Trophoblast cell (in vitro differentiated cells and primary cell): ENCODE results near the gene RSU1.

Source experiments
- DNase-seq, 2 donors: peaks; one replicate each; pipeline ENCODE4 v3.0.0-alpha.2; 2016
- H2AFZ ChIP-seq: 2 replicates; pipeline ENCODE4 v1.6.1; 2013; ENCODE audit warnings: low read length, moderate library complexity, mild to moderate bottlenecking; ENCODE audit not compliant: insufficient read depth, poor library complexity
- H2AK5ac ChIP-seq: 2 replicates; pipeline ENCODE4 v1.6.1; 2013; ENCODE audit warnings: mild to moderate bottlenecking, low read length
- H2BK120ac ChIP-seq: 2 replicates; pipeline ENCODE4 v1.6.1; 2013; ENCODE audit warnings: low read length, mild to moderate bottlenecking, moderate library complexity; ENCODE audit not compliant: insufficient read depth, poor library complexity
- H2BK12ac ChIP-seq: 2 replicates; pipeline ENCODE4 v1.6.1; 2013; ENCODE audit warnings: mild to moderate bottlenecking, low read length, moderate library complexity
- H2BK5ac ChIP-seq: 2 replicates; pipeline ENCODE4 v1.6.1; 2013; ENCODE audit warnings: low read length, low read depth, moderate library complexity, mild to moderate bottlenecking; ENCODE audit not compliant: poor library complexity
- H3K14ac ChIP-seq: 2 replicates; pipeline ENCODE4 v1.6.1; 2013; ENCODE audit warnings: mild to moderate bottlenecking, low read length
- H3K18ac ChIP-seq: 2 replicates; pipeline ENCODE4 v1.6.1; 2013; ENCODE audit warnings: mild to moderate bottlenecking, low read length
- H3K23ac ChIP-seq: 2 replicates; pipeline ENCODE4 v1.6.1; 2013; ENCODE audit warnings: low read length
- H3K27ac ChIP-seq: 2 replicates; pipeline ENCODE4 v1.5.1; 2013; ENCODE audit warnings: low read depth, mild to moderate bottlenecking, inconsistent platforms, low read length, moderate library complexity
- H3K27me3 ChIP-seq: 2 replicates; pipeline ENCODE4 v1.6.1; 2013; ENCODE audit warnings: inconsistent platforms, mild to moderate bottlenecking, low read length, moderate library complexity; ENCODE audit not compliant: insufficient read depth
- H3K36me3 ChIP-seq, 2 experiments: 1 replicate in 1 of 2; 2 replicates in 1 of 2; pipeline ENCODE4 v1.6.1; 2013; ENCODE audit warnings: low read length in 2 of 2, mild to moderate bottlenecking in 2 of 2, moderate library complexity in 1 of 2; ENCODE audit not compliant: insufficient read depth in 2 of 2, control insufficient read depth in 1 of 2
- H3K4ac ChIP-seq: 2 replicates; pipeline ENCODE4 v1.6.1; 2013; ENCODE audit warnings: low read depth, mild to moderate bottlenecking, low read length, moderate library complexity
- H3K4me1 ChIP-seq, 2 experiments: 1 replicate in 1 of 2; 2 replicates in 1 of 2; pipeline ENCODE4 v1.6.1; 2013; ENCODE audit warnings: low read length in 2 of 2, mild to moderate bottlenecking in 2 of 2, moderate library complexity in 1 of 2; ENCODE audit not compliant: insufficient read depth in 2 of 2, control insufficient read depth in 1 of 2
- H3K4me2 ChIP-seq: 2 replicates; pipeline ENCODE4 v1.6.1; 2013; ENCODE audit warnings: inconsistent platforms, mild to moderate bottlenecking, low read length, moderate library complexity
- H3K4me3 ChIP-seq: 2 replicates; pipeline ENCODE4 v1.5.1; 2013; ENCODE audit warnings: mild to moderate bottlenecking, low read depth, low read length, inconsistent platforms
- H3K79me1 ChIP-seq: one replicate; pipeline ENCODE4 v1.6.1; 2013; ENCODE audit warnings: low read length
- H3K79me2 ChIP-seq: 2 replicates; pipeline ENCODE4 v1.6.1; 2013; ENCODE audit warnings: low read length, mild to moderate bottlenecking; ENCODE audit not compliant: control insufficient read depth, insufficient read depth, poor library complexity
- H3K9ac ChIP-seq: 2 replicates; pipeline ENCODE4 v1.6.1; 2013; ENCODE audit warnings: mild to moderate bottlenecking, low read length
- H3K9me3 ChIP-seq: 2 replicates; pipeline ENCODE4 v1.6.1; 2013; ENCODE audit warnings: low read depth, mild to moderate bottlenecking, control low read depth, inconsistent platforms, low read length; ENCODE audit not compliant: insufficient read depth
- H4K12ac ChIP-seq: 2 replicates; pipeline ENCODE4 v1.6.1; 2013; ENCODE audit warnings: low read depth, mild to moderate bottlenecking, low read length, moderate library complexity
- H4K8ac ChIP-seq: 2 replicates; pipeline ENCODE4 v1.6.1; 2013; ENCODE audit warnings: low read depth, mild to moderate bottlenecking, low read length, moderate library complexity
- H4K91ac ChIP-seq: one replicate; pipeline ENCODE4 v1.6.1; 2013; ENCODE audit warnings: low read depth, mild to moderate bottlenecking, low read length, moderate library complexity
- WGBS: extraction: QIAGEN DNeasy Blood & Tissue Kit; methylation state at CpG from one replicate; pipeline ENCODE4 v1.1.7; 2013; ENCODE audit warnings: missing lambda C conversion rate; ENCODE audit not compliant: insufficient read length, insufficient coverage; ENCODE audit errors: extremely low coverage; 5-methylcytosine and 5-hydroxymethylcytosine counted together

Gene RSU1

GRCh38 chr10:16798571-16798970, 18.7 kb downstream of the RSU1 start:
- peaks cover 0 to 4% of the 10 kb centered on the region in 2 experiments for H3K4me1 ChIP-seq
- no CpG with 5 or more reads among the region's 5 CpGs for WGBS
- H4K12ac ChIP-seq: no peak overlapping the region
- no peak overlapping the region for H2AK5ac ChIP-seq
- no peak overlapping the region for H4K91ac ChIP-seq
- no peak overlapping the region for H2BK5ac ChIP-seq
- no peak overlapping the region for H2AFZ ChIP-seq
- no peaks in the 10 kb centered on the region for H3K79me1 ChIP-seq
- no peak overlapping the region for H4K8ac ChIP-seq
- no peak overlapping the region for H3K4me3 ChIP-seq
- H3K27me3 ChIP-seq: no peaks in the 10 kb centered on the region
- no peak overlapping the region for H3K4ac ChIP-seq
- H3K9ac ChIP-seq: no peak overlapping the region
- H3K23ac ChIP-seq: no peak overlapping the region
- no peak overlapping the region for H3K27ac ChIP-seq
- no peak overlapping the region for H2BK12ac ChIP-seq
- H3K18ac ChIP-seq: no peak overlapping the region
- H3K4me2 ChIP-seq: no peak overlapping the region
- no peaks in the 10 kb centered on the region for H3K36me3 ChIP-seq
- no peak for DNase-seq
- H2BK120ac ChIP-seq: no peak overlapping the region
- H3K79me2 ChIP-seq: peaks cover 1% of the 10 kb centered on the region
- H3K14ac ChIP-seq: no peak overlapping the region
- H3K9me3 ChIP-seq: no peaks in the 10 kb centered on the region

DNA sequence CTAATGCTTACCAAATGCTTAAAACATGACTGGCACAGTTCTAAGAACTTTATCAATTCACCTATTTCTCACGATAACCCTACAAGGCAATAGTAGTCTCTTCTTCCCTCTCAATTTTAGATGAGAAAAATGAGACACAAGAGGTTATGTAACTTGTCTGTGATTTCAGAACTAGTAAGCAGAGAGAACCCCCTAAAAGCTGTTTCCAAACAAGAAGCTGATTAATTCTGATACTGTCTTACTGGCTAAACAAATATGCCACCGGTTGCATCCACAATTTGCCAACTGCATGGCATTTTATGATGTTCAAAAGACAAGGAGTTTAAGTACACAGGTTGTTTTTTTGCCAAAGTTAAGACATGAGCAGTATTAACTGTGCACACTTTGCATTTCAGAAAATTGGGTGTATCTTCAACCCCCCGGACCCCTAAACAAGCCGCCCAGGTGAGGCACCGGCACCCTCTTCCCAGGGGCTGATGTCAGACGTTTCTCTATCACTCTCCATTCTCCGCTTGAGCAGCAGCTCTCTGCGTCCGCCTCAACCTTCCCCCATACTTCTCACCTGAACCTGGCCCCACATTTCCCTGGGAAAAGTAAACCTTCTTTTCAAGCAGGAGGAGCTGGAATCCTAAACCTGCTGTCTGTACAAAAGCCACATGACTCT, 21.7 kb downstream of the RSU1 start:
- Histone ChIP-seq H3K4me1 (peaks cover 0 to 4% of the 10 kb centered on the region in 2 experiments), H3K14ac (no peak overlapping the region), H2BK12ac (no peak overlapping the region), H3K4me3 (no peak overlapping the region), H4K12ac (no peak overlapping the region), H3K4me2 (no peak overlapping the region), H3K9ac (no peak overlapping the region), H3K4ac (no peak overlapping the region), H3K27ac (no peak overlapping the region), H3K79me1 (no peaks in the 10 kb centered on the region), H4K91ac (no peak overlapping the region), H2BK120ac (no peak overlapping the region), H3K9me3 (no peaks in the 10 kb centered on the region), H2AK5ac (no peak overlapping the region), H3K23ac (no peak overlapping the region), H3K36me3 (no peaks in the 10 kb centered on the region), H3K79me2 (peaks cover 1% of the 10 kb centered on the region), H2AFZ (no peak overlapping the region), H3K18ac (no peak overlapping the region), H4K8ac (no peak overlapping the region), H2BK5ac (no peak overlapping the region), H3K27me3 (no peaks in the 10 kb centered on the region)
- no peak for DNase-seq
- no CpG with 5 or more reads among the region's 9 CpGs for WGBS

DNA sequence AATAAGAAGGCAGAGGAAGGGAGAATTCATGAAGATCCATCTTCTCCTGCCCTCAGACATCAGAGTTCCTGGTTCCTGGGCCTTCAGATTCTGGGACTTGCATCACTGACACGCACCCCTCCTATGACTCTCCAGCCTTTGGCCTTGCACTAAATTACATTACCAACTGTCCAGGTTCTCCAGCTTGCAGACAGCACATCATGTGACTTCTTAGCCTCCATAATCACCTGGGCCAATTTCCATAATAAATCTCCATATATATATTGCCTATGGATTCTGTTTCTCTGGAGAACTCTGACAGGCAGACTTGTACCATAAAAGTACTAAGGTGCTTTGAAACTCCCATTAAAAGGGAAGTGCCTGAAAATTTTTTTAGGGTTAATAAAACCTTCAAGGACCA, 23.2 kb downstream of the RSU1 start:
- Histone ChIP-seq H2BK120ac (no peak overlapping the region), H3K79me2 (no peaks in the 10 kb centered on the region), H3K4me1 (peaks cover 0 to 7% of the 10 kb centered on the region in 2 experiments), H4K12ac (no peak overlapping the region), H4K8ac (no peak overlapping the region), H3K9me3 (no peaks in the 10 kb centered on the region), H2AK5ac (no peak overlapping the region), H3K23ac (no peak overlapping the region), H4K91ac (no peak overlapping the region), H3K36me3 (no peaks in the 10 kb centered on the region), H2AFZ (no peak overlapping the region), H3K4me3 (no peak overlapping the region), H3K14ac (no peak overlapping the region), H3K27me3 (no peaks in the 10 kb centered on the region), H3K9ac (no peak overlapping the region), H3K4me2 (no peak overlapping the region), H3K27ac (no peak overlapping the region), H2BK5ac (no peak overlapping the region), H3K4ac (no peak overlapping the region), H3K18ac (no peak overlapping the region), H2BK12ac (no peak overlapping the region), H3K79me1 (no peaks in the 10 kb centered on the region)
- WGBS: no CpG with 5 or more reads among the region's 1 CpG
- DNase-seq: no peak

DNA sequence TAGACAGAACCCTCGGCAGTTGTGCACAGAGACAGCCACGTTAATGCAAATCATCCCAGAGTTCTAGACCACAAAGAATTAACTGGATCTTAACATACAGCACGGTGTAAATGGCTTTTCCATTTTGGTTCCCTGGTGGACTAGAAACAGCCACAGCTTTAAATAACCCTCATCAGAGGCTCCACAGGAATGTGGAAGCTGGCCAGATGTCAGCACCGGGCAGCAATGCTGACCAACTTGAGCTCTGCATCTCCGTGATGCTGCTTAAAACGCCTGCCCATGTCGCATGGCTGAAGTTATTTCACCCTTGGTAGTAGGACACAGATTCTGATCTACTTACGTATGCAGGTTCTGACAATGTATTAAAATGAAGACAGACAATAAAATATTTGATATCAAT, 24.5 kb downstream of the RSU1 start:
- Histone ChIP-seq H3K4me1 (peaks cover 0 to 7% of the 10 kb centered on the region in 2 experiments), H3K4ac (no peak overlapping the region), H2AFZ (no peak overlapping the region), H3K9ac (no peak overlapping the region), H2BK5ac (no peak overlapping the region), H3K23ac (no peak overlapping the region), H2AK5ac (no peak overlapping the region), H3K4me2 (no peak overlapping the region), H3K9me3 (no peaks in the 10 kb centered on the region), H3K79me2 (no peaks in the 10 kb centered on the region), H4K8ac (no peak overlapping the region), H3K36me3 (no peaks in the 10 kb centered on the region), H3K4me3 (no peak overlapping the region), H3K27ac (no peak overlapping the region), H2BK120ac (no peak overlapping the region), H3K79me1 (no peaks in the 10 kb centered on the region), H2BK12ac (no peak overlapping the region), H3K27me3 (no peaks in the 10 kb centered on the region), H4K91ac (no peak overlapping the region), H3K18ac (no peak overlapping the region), H4K12ac (no peak overlapping the region), H3K14ac (no peak overlapping the region)
- peak; percentile 16 to 46 for DNase-seq
- WGBS: no CpG with 5 or more reads among the region's 8 CpGs
